Inflammatory macrophage (primary cell): Measurements from ENCODE around the gene PIK3R3.
A peak's percentile ranks its signal among the peaks of the same experiment; 100 is the strongest.

Source experiments
- DNase-seq, 2 donors: peaks; one replicate each; pipeline ENCODE4 v3.0.0-alpha.2; 2020 to 2022

PIK3R3 gene

DNA sequence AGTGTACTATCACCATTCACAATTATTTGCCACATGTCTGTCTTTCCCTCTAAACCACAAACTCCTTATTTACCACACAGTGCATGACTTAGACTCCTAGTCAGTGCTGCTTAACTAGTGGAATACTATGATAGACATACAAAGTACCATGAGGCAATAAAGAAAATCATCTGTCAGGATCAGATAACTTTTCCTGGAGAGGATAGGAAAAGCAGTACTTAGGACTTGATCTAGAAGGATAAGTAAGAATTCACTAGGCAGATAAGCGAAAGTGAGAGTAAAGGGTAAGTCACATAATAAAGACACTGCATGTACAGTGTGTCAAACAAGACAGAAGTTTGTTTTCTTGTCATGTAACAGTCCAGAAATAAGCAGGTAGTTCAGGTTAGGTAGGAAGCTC lies 21.3 kb upstream of the PIK3R3 start:
- no peak for DNase-seq

DNA sequence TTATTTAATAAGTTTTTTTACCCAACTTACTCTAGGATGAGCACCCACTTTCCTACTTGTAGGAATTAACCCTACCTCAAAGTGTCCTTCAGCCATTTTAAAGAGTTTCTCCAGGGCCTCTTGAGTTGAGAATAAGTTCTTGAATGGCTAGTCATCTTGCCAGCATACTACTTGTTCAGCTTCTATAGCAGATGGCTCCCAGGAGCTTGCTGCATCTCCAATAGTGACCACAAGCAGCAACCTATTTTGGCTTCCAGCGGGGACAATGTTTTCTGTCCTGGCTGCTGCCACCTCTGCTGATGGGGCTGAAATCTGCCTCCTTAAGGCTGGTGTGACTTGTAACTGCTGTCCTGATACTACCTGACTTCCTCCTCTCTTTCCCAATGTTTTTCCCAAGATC lies 20.8 kb upstream of the PIK3R3 start:
- no peak for DNase-seq

DNA sequence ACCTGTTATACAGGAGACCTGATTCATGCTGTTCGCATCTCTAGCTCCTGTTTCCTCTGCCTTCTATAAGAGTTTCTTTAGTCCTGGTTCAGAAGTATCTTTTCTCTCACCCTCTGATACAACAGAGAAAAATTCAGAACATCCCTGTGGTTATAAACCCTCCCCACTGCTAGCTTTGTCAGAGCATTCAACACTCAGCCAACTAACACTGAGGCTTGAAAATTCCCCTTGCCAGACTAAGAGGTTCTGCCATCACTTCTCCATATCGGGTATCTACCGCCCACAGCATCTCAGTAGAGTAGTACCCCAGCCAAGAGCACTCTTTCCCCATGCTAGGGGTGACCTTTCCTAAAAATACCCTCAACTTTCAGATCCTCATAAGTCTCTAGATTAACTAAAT lies 19.6 kb upstream of the PIK3R3 start:
- DNase-seq, result peak in 1 of 2 donors; percentile 8

DNA sequence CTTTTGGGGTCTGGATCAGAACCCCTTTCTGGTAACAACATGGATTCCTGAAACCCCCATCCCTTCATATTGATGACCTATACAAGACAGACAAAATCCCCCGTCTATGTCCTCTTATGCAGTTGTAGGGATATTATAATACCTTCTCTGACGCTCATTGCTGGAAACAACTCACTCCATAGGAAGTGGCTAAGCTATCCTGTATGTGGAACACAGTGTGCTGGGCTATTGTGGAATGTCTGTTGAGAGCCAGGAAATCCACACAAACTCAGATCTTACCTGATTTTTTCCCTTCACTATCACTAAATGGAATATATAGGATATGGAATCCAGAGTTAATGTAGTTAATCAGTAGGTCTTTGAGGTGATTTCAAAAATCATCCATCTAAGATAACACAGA lies 17.7 kb upstream of the PIK3R3 start:
- DNase-seq, result no peak

DNA sequence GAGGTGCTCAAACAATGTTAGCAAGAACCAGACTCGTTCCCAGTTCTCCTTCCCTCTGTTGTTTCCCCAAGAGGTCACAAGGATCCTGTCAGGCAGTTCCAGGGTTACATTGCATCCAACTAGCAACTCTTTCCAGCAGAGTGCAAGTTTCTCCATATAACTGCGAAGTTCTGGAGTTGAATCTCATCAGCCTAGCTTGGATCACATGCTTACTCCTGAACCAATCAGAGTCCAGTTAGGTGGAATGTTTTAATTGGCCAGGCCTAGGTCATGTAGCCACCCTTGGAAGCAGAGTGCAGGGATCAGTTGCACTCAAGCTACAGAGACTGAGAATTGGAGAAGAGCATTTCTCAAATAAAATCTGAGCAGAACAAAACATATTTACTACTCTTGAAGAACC lies 15.9 kb upstream of the PIK3R3 start:
- DNase-seq, result no peak

DNA sequence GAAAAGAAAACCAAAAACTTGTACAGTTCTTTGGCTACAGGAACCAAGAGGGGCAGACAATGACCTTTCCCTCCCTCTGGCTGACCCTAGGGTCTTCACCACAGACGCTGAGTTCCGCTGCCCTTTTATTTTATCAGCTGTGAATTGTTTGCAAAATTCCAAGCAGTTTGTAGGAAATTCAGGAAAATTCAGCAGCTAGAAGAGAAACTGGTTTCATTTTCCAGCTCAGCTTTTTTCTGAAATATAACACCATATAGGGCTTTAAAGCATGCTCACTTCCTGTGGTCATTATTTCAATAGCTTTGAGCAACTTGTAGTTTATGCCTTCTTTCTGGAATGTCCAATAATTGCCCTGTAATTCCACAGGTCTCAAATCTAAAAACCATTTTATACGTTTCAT lies 5.5 kb upstream of the PIK3R3 start:
- no peak for DNase-seq

DNA sequence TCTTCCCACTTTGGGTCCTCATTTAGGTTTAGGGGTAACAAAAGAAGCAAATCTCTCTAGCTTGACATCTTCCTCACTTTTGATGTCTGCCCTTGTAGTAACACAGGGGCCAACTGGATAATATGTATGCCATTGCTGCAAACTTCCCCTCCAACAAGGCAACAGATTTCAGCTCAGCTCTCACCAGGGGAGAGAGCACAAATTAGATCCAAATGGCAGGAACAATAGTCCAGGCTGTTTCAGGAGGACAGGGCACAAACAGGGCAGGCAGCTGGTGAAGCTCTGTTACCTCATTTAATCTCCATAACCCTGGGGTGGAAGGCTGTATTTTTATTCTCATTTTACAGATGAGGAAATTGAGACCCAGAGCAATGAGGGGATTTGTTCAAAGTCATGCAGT lies 4.3 kb upstream of the PIK3R3 start:
- no peak for DNase-seq

DNA sequence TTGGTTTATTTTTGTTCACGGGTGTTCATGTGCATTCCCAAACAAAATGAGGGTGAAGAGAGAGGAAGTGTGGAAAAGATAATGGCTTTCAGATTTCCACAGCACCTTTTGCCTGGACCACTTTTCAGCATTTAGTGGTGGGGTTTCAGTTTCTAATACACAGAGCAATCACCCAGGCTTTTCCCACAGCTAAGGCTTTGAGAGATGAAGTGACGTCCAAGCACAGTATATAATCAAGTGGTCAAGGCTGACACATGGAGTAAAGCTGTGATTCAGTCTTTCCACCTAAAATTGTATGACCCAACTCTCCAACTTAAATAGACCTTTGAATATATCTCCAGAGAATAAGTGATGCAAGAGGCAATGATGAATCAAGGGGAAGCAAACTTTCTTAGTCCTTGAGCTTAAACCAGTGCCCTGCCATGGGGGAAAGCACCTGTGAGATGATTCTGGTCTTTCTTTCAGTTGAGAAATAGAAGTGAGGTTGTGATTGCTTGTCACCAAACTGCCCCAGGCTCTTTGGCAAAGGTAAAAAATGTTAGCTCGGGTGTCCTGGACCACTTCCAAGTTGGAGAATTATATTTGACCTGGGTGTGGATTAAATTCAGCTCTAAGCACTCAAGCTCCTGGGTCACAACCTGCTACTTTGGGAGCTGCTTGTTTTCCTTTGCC lies 2.4 kb upstream of the PIK3R3 start:
- DNase-seq, result no peak

DNA sequence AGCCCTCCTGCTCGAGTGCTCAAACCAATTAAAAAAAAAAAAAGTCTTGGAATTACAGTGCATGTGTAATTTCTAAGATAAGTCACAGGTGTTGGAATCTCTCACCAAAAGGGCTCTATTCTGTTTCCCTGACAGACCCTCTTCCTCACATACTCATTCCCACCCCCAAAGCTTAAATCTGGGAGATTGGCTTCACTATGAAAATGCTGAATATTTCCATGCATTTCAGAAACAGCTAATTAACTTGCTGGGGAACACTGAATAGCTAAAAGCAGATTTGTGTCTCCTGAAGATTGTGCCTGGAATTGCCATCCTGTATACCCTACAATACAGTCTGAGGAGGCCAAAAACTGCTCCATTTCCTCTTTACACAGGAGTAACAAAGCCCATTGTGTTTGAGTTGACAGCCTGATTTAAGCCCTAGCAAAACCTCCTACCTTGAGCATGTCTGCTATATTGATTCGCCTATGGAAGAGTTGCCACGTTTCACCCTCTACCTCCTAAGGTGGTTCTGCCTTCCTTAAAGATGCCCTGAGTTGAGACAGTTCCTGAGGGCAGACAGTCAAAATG lies 1.4 kb upstream of the PIK3R3 start:
- DNase-seq, result no peak

DNA sequence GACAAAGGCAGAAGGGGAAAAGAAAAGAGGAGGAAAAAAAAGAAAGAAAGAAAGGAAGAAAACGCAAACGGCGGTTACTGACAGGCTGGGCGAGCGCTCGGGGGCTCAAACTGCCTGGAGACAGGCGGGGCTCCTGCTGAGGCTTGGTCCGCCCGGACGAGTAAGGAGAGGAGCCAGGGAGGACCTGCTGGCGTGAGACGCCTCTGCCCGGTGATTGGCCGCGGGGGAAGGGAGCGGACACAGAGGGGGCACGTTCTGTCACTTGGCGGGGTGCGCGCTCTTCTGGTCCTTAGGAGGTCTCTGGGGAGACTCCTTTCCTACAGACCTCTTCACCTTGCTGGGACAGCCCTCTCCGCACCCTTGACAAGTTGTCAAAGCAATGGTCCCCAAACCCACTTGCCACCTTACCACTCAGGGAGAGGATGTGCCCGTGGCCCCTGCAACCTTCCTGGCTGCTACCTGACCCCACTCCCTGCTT lies 791 bp upstream of the PIK3R3 start:
- no peak for DNase-seq

DNA sequence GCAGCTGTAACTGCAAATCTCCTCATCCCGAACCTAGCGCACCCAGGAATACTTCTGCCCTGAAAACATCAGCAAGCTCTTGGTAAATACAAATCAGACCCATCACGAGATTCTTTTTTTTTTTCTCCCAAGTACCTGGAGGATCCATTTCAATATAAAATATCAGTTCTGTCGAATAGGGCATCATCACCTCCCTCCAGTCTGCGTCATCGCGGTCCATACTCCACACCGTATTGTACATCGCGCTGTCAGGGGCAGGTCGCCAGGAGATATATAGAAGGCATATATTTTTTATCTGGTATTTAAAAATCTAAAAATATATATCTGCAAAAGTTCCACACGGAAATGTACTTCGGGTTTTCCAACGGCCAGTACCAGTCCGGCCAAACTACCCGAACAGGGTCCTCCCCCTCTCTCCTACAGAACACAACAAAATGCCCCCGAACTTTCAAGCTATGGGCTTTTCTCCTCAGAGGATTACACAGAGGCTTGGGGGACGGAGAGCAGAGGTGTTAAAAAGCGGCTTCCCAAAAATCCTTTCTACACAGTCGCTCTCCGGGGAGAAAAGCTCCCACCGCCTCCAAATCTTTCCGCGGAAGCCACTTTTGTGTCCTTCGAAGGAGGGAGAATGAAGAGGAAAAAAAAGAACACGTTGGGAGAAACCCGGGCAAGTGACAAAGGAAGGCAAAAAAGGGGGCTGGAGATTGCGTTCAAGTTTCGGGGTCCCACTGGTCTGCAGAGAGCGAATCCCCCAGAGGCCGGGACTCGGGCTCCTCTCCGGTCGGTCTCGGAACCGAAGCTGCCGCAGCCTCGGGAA lies 509 bp downstream of the PIK3R3 start:
- DNase-seq, result peak in 1 of 2 donors; percentile 11

DNA sequence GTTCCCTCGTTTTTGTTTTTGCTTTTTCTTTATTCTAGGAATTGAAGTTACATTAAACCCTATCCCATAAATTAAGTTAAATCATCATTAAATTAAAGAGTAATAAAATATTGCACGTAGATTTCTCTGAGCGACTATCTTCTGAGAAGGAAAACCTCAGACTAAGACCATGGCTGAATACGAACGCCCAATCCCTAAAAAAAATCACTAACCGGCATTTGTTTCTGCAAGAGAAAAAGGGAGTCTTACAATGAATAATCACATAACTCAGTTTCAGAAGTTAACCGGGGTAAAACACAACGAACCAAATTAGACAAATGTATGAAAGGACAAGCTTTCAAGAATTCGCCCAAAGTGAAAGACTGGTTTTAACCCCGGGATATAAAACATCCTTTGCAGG lies 1.3 kb downstream of the PIK3R3 start:
- DNase-seq, result no peak

DNA sequence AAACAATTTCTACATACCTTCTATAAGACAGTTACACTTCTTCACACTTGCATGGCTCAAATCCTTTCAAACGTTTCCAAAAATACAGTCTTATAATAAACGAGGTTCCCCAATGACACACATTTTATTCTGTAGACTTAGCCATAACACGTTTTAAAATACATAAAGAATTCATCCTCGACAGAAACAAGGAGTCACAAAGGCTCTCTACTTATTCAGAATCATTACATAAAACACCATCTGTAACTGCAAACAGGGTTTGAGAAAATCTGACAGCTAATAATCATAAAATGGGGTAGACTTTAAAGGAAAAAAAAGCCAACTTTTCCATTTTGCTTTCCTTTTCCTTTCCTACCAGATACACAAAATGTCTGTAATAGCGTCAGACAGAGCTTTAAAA lies 1.8 kb downstream of the PIK3R3 start:
- DNase-seq, result no peak

DNA sequence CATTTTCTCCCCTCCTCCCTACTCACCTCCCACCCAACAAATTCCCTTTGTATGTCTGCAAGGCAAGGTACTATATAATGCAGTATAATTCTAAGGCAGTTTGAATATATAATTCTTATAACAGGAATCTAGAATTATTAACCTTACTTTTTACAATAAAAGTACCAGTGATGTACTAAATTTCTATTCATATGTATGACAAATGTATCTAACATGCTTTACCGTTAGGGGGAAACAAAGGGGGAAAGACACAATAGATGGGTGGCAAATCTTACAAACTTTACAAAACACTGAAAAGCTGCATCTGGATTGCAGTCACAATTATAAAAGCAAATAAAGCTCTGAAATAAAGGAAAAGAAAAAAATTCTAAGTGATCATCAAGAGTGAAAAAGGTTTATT lies 2.3 kb downstream of the PIK3R3 start:
- no peak for DNase-seq

DNA sequence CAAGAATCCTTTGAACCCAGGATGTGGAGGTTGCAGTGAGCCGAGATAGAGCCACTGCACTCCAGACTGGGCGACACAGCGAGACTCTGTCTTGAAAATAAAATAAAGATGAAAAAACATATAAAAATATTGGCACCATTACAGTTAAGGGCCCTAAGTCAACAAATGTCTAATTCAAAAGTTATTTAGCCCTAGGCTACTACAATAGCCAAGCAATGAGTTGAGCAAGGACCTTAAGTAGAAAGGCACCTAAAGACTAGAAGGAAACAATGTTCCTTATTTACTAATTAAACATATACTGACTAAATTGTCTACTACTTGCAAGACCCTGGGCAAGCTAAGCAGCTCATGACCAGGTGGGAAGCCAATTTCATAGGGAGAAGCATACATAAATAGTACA lies 4.1 kb downstream of the PIK3R3 start:
- no peak for DNase-seq

DNA sequence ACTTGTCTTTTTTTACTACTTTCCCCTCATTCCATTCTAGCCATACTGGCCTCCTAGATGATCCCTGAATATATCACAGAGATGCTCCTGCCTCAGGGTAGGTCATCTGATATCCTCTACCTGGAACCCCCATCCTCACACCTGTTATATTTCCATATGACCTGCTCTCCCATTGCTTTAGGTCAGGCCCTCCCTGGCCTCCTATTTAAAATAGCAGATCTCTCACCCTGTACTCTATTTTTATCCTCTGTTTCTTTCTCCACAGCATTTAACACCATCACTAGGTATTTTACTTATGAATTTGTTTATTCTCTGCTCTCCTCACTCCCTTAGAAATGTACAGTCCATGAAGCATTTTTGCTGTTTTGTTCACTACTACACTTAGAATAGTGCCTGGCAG lies 13.6 kb downstream of the PIK3R3 start:
- no peak for DNase-seq

DNA sequence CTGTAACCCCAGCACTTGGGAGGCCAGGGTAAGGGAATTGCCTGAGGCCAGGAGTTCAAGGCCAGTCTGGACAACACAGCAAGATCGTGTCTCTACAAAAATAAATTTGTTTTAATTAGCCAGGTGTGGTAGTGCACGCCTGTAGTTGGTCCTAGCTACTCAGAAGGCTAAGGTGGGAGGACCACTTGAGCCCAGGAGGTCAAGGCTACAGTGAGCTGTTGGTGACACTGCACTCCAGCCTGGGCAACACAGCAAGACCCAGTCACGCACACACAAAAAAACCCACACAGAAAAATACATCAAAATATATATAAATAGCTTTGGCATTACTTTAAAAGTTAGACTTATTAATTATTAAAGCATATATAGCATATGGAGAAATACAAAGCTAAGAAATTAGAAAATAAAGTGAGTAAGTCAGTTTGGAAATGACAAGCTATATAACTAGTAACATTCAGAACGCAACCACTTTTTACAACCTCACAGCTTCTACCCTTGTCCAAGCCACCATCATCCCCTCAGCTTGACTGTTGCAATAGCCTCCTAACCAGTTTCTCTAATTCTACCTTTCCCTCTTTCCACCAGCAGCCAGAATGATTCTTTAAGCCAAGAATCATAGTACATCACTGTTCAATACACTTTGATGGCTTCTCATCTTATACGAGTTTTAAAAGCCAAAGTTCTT lies 14.5 kb downstream of the PIK3R3 start:
- DNase-seq, result no peak

DNA sequence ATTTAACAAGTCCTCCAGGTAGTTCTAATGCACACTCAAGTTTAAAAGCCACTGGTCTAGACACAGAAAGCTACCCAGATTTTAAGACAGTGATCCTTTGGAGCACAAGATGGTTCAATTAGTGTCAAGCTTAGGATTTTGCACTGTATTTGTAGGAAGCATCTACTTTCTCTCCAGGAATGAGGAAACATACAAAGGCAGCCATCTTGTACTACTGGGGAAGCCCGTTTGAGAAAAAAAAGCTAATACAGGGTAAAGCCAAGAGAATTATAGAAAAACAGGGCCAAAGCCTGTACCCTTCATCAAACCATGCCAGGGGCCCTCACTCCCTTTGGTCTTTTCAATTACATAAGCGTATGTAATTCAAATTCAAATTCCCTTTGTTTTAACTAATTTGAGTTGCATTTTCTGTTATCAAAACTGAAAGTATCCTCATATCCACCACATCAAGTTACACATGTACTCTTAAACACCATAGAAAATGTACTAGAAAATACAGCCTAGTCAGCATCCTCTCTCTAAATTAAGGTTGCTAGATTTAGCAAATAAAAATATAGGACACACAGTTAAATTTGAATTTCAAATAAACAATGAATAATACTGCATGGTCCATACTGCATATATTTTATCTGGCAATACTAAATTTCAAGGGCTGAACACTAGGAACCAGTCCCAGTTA lies 17.4 kb downstream of the PIK3R3 start:
- DNase-seq, result no peak

DNA sequence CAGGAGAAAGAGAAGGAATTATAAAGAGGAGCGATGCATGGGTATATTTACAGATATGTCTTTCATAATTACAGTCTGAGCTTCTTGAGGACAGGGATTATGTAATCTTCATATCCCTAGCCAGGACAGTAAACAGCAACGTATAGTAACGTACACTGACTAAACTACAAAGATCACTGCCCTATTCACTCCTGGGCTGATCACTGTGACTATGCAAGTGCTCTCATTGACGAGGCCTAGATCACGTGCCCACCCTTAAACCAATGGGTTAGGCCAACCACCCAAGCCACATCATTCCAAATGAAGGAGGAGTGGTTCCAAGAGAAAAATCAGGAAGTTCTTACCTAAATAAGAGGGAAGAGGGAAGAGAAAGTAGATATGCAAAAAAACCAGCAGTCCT lies 18.5 kb downstream of the PIK3R3 start:
- DNase-seq, result no peak

DNA sequence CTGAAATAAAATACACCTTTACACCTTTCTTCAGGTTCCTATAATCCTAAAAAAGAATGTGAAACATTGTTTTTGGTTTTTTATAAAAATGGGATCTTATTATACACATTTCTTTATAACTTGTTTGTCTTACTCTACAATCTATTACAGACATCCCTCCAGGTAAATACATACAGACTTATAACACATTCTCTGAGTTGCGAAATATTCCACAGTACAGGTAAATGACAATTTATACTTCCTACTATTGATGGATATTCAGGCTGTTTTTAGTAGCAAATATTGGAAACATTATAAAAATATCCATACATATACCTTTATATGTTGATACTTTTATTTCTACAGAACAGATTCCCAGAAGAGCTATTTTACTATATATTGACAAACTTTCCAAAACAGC lies 20.3 kb downstream of the PIK3R3 start:
- DNase-seq, result no peak

DNA sequence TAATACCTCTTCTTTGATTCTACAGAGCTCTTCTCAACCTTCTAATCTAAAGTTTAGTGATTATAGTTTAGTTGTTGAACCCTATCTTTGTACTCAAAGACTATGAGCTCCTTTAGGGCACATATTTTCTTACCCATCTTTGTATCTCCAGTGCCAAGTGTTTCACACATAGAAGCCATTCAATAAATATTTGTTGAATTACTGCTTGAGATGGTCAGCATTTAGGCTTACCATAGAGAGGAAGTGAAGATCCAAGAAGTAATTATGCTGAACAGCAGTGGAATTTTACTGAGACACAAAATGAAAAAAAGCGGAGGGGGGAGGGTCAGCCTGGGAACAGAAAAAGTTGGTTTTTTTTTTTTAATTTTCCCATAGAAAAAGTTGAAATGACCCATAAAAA lies 21.9 kb downstream of the PIK3R3 start:
- DNase-seq, result no peak

DNA sequence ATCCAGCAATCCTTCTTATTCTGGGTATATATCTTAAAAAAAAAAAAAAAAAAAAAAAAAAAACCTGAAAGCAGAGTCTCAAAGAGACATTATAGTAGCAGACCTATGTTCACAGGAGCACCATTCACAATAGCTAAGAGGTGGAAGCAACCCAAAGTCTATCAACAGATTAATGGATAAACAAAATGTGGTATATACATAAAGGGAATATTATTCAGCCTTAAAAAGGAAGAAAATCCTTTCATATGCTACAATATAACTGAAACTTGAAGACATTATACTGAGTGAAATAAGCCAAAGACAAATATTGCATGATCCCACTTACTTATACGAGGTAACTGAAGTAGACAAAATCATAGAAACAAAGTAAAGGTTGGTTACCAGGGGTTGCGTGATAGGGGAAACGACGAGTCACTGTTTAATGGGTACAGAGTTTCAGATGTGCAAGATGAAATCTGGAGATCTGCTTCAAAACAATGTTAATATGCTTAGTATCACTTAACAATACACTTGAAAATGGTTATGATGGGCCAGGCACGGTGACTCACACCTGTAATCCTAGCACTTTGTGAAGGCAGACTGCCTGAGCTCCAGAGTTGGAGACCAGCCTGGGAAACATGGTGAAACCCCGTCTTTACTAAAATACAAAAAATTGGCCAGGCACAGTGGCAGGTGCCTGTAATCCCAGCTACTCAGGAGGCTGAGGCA lies 29.5 kb downstream of the PIK3R3 start:
- DNase-seq, result no peak
